SK-N-SH (cell line): ENCODE data around the gene ASIC1. TPM values are rescaled to one million over a fixed set of nuclear protein-coding genes. Genes with fewer than 3 reads are reported as not detected.

Experiments used
- CTCF ChIA-PET: fragments of 300-600, 350-600 bp; formaldehyde crosslinking; extraction: SDS; loops from one replicate; lab custom pipeline; 2021; lab: Yijun Ruan, JAX
- POLR2A ChIA-PET: fragments of 350-600 bp; sonication (Branson Sonifier 250); formaldehyde crosslinking; extraction: SDS; loops from one replicate; lab custom pipeline; 2020; ENCODE audit warnings: antibody characterized with exemption, inconsistent platforms; lab: Yijun Ruan, JAX
- DNase-seq: peaks from one replicate; pipeline ENCODE4 v3.0.0; 2012
- H2AFZ ChIP-seq: fragments of 200-600 bp; sonication (generic); 2 replicates; pipeline ENCODE4 v1.8.1; 2016; ENCODE audit warnings: antibody characterized with exemption, mild to moderate bottlenecking, low read depth
- H3F3A ChIP-seq: fragments of 200-600 bp; sonication (generic); replicated peaks from 2 replicates; pipeline ENCODE3; 2016; ENCODE audit warnings: antibody characterized with exemption, mild to moderate bottlenecking; ENCODE audit not compliant: insufficient read depth
- H3K27ac ChIP-seq, 2 experiments: fragments of 200-500 bp in 1 of 2; fragments of 200-600 bp in 1 of 2; sonication (Bioruptor generic) in 1 of 2; sonication (generic), shearing (Covaris generic) in 1 of 2; 2 replicates each; pipeline versions ENCODE4 v1.5.1 to v1.6.1; 2014 to 2016; ENCODE audit warnings: low read depth in 2 of 2, inconsistent platforms in 1 of 2, low read length in 1 of 2, mild to moderate bottlenecking in 1 of 2, mixed read lengths in 1 of 2
- H3K27me3 ChIP-seq: fragments of 200-600 bp; sonication (generic), shearing (Covaris generic); 2 replicates; pipeline ENCODE4 v1.6.1; 2016; ENCODE audit warnings: mixed run types; ENCODE audit not compliant: insufficient read depth
- H3K36me3 ChIP-seq, 2 experiments: fragments of 200-500 bp in 1 of 2; fragments of 200-600 bp in 1 of 2; sonication (Bioruptor generic) in 1 of 2; sonication (generic) in 1 of 2; replicated peaks in 1 of 2; 2 replicates each; pipeline versions ENCODE3 to v1.5.1; 2014 to 2016; ENCODE audit warnings: low read length in 1 of 2, mild to moderate bottlenecking in 1 of 2; ENCODE audit not compliant: insufficient read depth in 2 of 2, control insufficient read depth in 1 of 2
- H3K4me1 ChIP-seq, 2 experiments: fragments of 200-500 bp in 1 of 2; fragments of 200-600 bp in 1 of 2; sonication (Bioruptor generic) in 1 of 2; sonication (generic), shearing (Covaris generic) in 1 of 2; 2 replicates each; pipeline versions ENCODE4 v1.5.1 to v1.6.1; 2014 to 2016; ENCODE audit warnings: low read depth in 1 of 2, low read length in 1 of 2, mixed run types in 1 of 2; ENCODE audit not compliant: insufficient read depth in 2 of 2, control insufficient read depth in 1 of 2
- H3K4me2 ChIP-seq: fragments of 200-600 bp; sonication (generic), shearing (Covaris generic); 2 replicates; pipeline ENCODE4 v1.6.1; 2017; ENCODE audit warnings: mixed run types
- H3K4me3 ChIP-seq, 2 experiments: fragments of 200-500 bp in 1 of 2; fragments of 200-600 bp in 1 of 2; sonication (Bioruptor generic) in 1 of 2; sonication (generic), shearing (Covaris generic) in 1 of 2; 2 replicates each; pipeline versions ENCODE4 v1.5.1 to v1.8.1; 2014 to 2016; ENCODE audit warnings: low read depth in 2 of 2, inconsistent platforms in 1 of 2, low read length in 1 of 2, mild to moderate bottlenecking in 1 of 2, mixed read lengths in 1 of 2, moderate library complexity in 1 of 2
- H3K79me2 ChIP-seq: fragments of 200-600 bp; sonication (generic); 2 replicates; pipeline ENCODE4 v1.8.1; 2017; ENCODE audit warnings: mild to moderate bottlenecking; ENCODE audit not compliant: insufficient read depth
- H3K9ac ChIP-seq: fragments of 200-600 bp; sonication (generic); 2 replicates; pipeline ENCODE4 v1.6.1; 2017; ENCODE audit warnings: mixed run types
- H3K9me2 ChIP-seq: fragments of 200-600 bp; sonication (generic); 2 replicates; pipeline ENCODE4 v1.6.1; 2017; ENCODE audit warnings: mixed run types
- H3K9me3 ChIP-seq: fragments of 200-600 bp; sonication (generic); 2 replicates; pipeline ENCODE4 v1.6.1; 2017; ENCODE audit warnings: mixed run types, mild to moderate bottlenecking, moderate library complexity
- H4K20me1 ChIP-seq: fragments of 200-600 bp; sonication (generic); 2 replicates; pipeline ENCODE4 v1.6.1; 2017; ENCODE audit warnings: mild to moderate bottlenecking, mixed run types; ENCODE audit not compliant: insufficient read depth
- EP300 ChIP-seq, 2 experiments: IDR thresholded peaks; 2 replicates each; pipeline versions ENCODE4 v1.4.0 to v1.6.1; 2012; ENCODE audit warnings: borderline replicate concordance in 1 of 2, low read depth in 1 of 2, low read length in 1 of 2
- FOSL2 ChIP-seq: IDR thresholded peaks from 2 replicates; pipeline ENCODE4 v1.4.0; 2012; ENCODE audit warnings: low read depth, mild to moderate bottlenecking, moderate library complexity, borderline replicate concordance
- GABPA ChIP-seq: IDR thresholded peaks from 2 replicates; pipeline ENCODE4 v1.4.0; 2012; ENCODE audit warnings: low read depth, mild to moderate bottlenecking
- GATA2 ChIP-seq: sonication (generic); formaldehyde crosslinking; IDR thresholded peaks from 2 replicates; pipeline ENCODE4 v1.5.0; 2020; ENCODE audit warnings: mild to moderate bottlenecking, missing genetic modification reagents
- JUND ChIP-seq: IDR thresholded peaks from 2 replicates; pipeline ENCODE4 v1.4.0; 2012
- MEF2A ChIP-seq: IDR thresholded peaks from 2 replicates; pipeline ENCODE4 v1.4.0; 2012; ENCODE audit warnings: low read depth, borderline replicate concordance
- MXI1 ChIP-seq: IDR thresholded peaks from 2 replicates; pipeline ENCODE4 v1.6.1; 2012; ENCODE audit warnings: mild to moderate bottlenecking, low read depth, low read length, improper control_type of control experiment
- NRF1 ChIP-seq: IDR thresholded peaks from 2 replicates; pipeline ENCODE4 v1.6.1; 2012; ENCODE audit warnings: low read depth, mild to moderate bottlenecking, low read length
- PBX3 ChIP-seq: IDR thresholded peaks from 2 replicates; pipeline ENCODE4; 2012
- RCOR1 ChIP-seq: fragments of 150-350 bp; IDR thresholded peaks from 2 replicates; pipeline ENCODE4 v1.6.1; 2017; ENCODE audit warnings: antibody characterized with exemption, low read length
- RFX5 ChIP-seq: IDR thresholded peaks from 2 replicates; pipeline ENCODE4 v1.6.1; 2012; ENCODE audit warnings: mild to moderate bottlenecking, improper control_type of control experiment, low read length
- SIN3A ChIP-seq: IDR thresholded peaks from 2 replicates; pipeline ENCODE4 v1.6.1; 2012; ENCODE audit warnings: low read depth, mild to moderate bottlenecking, low read length, moderate library complexity, borderline replicate concordance
- TEAD4 ChIP-seq: IDR thresholded peaks from 2 replicates; pipeline ENCODE4 v1.4.0; 2012; ENCODE audit warnings: mild to moderate bottlenecking, borderline replicate concordance; ENCODE audit not compliant: insufficient read depth
- YY1 ChIP-seq: IDR thresholded peaks from 2 replicates; pipeline ENCODE4 v1.4.0; 2012; ENCODE audit warnings: low read depth, mild to moderate bottlenecking
- WGBS: methylation state at CpG from one replicate; pipeline ENCODE4 v1.1.6; 2017; ENCODE audit warnings: low lambda C conversion rate; 5-methylcytosine and 5-hydroxymethylcytosine counted together
- polyA plus RNA-seq, 3 experiments: library from polyadenylated mRNA; depleted of rRNA; stranded (reverse); fragments of >200 nt; gene quantifications; 2 replicates each; pipeline ENCODE4 v1.2.3, GENCODE V29; 2012
- TF ChIP-seq, protein P1 (sequence below): fragments of 150-350 bp; IDR thresholded peaks from 2 replicates; pipeline ENCODE4 v1.6.1; 2016; ENCODE audit warnings: mild to moderate bottlenecking, low read depth, low read length
- TF ChIP-seq, protein P2 (sequence below): IDR thresholded peaks from 2 replicates; pipeline ENCODE4 v1.4.0; 2012; ENCODE audit warnings: low read depth, borderline replicate concordance
- TF ChIP-seq, protein P3 (sequence below): fragments of 150-350 bp; IDR thresholded peaks from 2 replicates; pipeline ENCODE4 v1.6.1; 2017; ENCODE audit warnings: antibody characterized with exemption, low read length, low read depth, borderline replicate concordance
- TF ChIP-seq, protein P4 (sequence below): IDR thresholded peaks from 2 replicates; pipeline ENCODE4 v1.4.0; 2012; ENCODE audit warnings: low read depth
- TF ChIP-seq, protein P5 (sequence below): fragments of 200-600 bp; sonication (generic); IDR thresholded peaks from 2 replicates; pipeline ENCODE4 v1.6.1; 2017; ENCODE audit warnings: antibody characterized with exemption, mild to moderate bottlenecking, moderate library complexity
- TF ChIP-seq, protein P6 (sequence below): IDR thresholded peaks from 2 replicates; pipeline ENCODE4 v1.4.0; 2012; ENCODE audit warnings: low read depth, borderline replicate concordance

ASIC1 gene
- polyA plus RNA-seq, 1 of the 3 experiments (the other 2 are of a cell fraction), result 28.4 TPM

- no peaks in the 10 kb centered on the region for H4K20me1 ChIP-seq
- H3K4me3 ChIP-seq, result no peak overlapping the region
- no peaks in the 10 kb centered on the region for H3K9me2 ChIP-seq
- H2AFZ ChIP-seq, result no peak overlapping the region
- ChIA-PET CTCF (interaction anchor here (0.9 to 9.0 kb wide), 7 partner anchors 12 to 76 kb away, joined by 3 to 110 read pairs (median 5); no protein-coding TSS in a partner anchor), POLR2A (no interaction called here)
- peaks cover 0 to 3% of the 10 kb centered on the region in 2 experiments; a peak in 1 of 4 replicates for H3K4me1 ChIP-seq
- 88% methylated on average over 2 of the region's 2 CpGs for WGBS
- no peak overlapping the region for H3K27ac ChIP-seq
- H3F3A ChIP-seq, result no peaks in the 10 kb centered on the region
- no peak overlapping the region for H3K9ac ChIP-seq
- H3K4me2 ChIP-seq, result no peak overlapping the region
- H3K27me3 ChIP-seq, result no peaks in the 10 kb centered on the region
- no peaks in the 10 kb centered on the region for H3K79me2 ChIP-seq
- TF ChIP-seq TEAD4 (no peak), MEF2A (no peak), JUND (no peak), GABPA (no peak), EP300 (IDR thresholded peaks at IDR 0.05; ENCODE audit: borderline replicate concordance in 1 of 2, low read depth in 1 of 2, low read length in 1 of 2) (no peak), MXI1 (no peak), SIN3A (no peak), GATA2 (CRISPR knock-in tag) (no peak), NRF1 (no peak), YY1 (no peak), RCOR1 (no peak), PBX3 (no peak), FOSL2 (no peak), RFX5 (no peak)
- TF ChIP-seq, protein P1, sequence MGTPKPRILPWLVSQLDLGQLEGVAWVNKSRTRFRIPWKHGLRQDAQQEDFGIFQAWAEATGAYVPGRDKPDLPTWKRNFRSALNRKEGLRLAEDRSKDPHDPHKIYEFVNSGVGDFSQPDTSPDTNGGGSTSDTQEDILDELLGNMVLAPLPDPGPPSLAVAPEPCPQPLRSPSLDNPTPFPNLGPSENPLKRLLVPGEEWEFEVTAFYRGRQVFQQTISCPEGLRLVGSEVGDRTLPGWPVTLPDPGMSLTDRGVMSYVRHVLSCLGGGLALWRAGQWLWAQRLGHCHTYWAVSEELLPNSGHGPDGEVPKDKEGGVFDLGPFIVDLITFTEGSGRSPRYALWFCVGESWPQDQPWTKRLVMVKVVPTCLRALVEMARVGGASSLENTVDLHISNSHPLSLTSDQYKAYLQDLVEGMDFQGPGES, result no peak
- TF ChIP-seq, protein P2, sequence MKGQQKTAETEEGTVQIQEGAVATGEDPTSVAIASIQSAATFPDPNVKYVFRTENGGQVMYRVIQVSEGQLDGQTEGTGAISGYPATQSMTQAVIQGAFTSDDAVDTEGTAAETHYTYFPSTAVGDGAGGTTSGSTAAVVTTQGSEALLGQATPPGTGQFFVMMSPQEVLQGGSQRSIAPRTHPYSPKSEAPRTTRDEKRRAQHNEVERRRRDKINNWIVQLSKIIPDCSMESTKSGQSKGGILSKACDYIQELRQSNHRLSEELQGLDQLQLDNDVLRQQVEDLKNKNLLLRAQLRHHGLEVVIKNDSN, result no peak
- TF ChIP-seq, protein P3, sequence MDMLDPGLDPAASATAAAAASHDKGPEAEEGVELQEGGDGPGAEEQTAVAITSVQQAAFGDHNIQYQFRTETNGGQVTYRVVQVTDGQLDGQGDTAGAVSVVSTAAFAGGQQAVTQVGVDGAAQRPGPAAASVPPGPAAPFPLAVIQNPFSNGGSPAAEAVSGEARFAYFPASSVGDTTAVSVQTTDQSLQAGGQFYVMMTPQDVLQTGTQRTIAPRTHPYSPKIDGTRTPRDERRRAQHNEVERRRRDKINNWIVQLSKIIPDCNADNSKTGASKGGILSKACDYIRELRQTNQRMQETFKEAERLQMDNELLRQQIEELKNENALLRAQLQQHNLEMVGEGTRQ, result no peak
- TF ChIP-seq, protein P4, sequence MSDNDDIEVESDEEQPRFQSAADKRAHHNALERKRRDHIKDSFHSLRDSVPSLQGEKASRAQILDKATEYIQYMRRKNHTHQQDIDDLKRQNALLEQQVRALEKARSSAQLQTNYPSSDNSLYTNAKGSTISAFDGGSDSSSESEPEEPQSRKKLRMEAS, result no peak
- TF ChIP-seq, protein P5, sequence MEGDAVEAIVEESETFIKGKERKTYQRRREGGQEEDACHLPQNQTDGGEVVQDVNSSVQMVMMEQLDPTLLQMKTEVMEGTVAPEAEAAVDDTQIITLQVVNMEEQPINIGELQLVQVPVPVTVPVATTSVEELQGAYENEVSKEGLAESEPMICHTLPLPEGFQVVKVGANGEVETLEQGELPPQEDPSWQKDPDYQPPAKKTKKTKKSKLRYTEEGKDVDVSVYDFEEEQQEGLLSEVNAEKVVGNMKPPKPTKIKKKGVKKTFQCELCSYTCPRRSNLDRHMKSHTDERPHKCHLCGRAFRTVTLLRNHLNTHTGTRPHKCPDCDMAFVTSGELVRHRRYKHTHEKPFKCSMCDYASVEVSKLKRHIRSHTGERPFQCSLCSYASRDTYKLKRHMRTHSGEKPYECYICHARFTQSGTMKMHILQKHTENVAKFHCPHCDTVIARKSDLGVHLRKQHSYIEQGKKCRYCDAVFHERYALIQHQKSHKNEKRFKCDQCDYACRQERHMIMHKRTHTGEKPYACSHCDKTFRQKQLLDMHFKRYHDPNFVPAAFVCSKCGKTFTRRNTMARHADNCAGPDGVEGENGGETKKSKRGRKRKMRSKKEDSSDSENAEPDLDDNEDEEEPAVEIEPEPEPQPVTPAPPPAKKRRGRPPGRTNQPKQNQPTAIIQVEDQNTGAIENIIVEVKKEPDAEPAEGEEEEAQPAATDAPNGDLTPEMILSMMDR, result no peak
- TF ChIP-seq, protein P6, sequence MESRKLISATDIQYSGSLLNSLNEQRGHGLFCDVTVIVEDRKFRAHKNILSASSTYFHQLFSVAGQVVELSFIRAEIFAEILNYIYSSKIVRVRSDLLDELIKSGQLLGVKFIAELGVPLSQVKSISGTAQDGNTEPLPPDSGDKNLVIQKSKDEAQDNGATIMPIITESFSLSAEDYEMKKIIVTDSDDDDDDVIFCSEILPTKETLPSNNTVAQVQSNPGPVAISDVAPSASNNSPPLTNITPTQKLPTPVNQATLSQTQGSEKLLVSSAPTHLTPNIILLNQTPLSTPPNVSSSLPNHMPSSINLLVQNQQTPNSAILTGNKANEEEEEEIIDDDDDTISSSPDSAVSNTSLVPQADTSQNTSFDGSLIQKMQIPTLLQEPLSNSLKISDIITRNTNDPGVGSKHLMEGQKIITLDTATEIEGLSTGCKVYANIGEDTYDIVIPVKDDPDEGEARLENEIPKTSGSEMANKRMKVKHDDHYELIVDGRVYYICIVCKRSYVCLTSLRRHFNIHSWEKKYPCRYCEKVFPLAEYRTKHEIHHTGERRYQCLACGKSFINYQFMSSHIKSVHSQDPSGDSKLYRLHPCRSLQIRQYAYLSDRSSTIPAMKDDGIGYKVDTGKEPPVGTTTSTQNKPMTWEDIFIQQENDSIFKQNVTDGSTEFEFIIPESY, result no peak
- H3K36me3 ChIP-seq, result no peaks in the 10 kb centered on the region
- H3K9me3 ChIP-seq, result no peaks in the 10 kb centered on the region
- DNase-seq, result no peak
Measured at GRCh38 chr12:50043308-50043707, 14.1 kb upstream of the ASIC1 start.
